ENCODE measurements around the gene PSMA3. TPM values are rescaled to one million over a fixed set of nuclear protein-coding genes. Genes with fewer than 3 reads are reported as not detected.

Gene PSMA3
- total RNA-seq, 1 experiment from 2014 or later = 260 TPM

DNA sequence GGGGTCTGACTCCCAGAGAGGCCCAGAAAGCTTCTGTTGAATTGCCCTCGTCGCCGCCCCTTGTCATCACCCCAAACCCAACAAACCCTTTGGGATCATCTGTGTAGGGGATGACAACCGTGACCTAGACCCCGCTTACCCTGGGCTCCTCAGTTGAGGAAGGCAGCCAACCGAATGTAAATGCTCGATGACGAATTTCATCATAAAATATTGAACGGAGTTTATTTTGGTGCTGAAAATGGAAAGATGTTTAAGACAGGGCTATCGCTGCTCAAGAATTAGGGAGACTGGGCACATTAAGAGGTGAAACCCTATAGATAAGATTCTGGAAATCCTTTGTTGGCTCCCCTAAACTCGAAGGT, 44.2 kb upstream of the PSMA3 start:
- DNase-seq = no peak
- Mint-ChIP-seq H3K27me3 (ENCODE audit: unreplicated experiment) (peaks cover 15% of the 10 kb centered on the region), H3K4me3 (ENCODE audit: low read depth, unreplicated experiment) (peak overlapping the region; percentile 92), H3K4me1 (ENCODE audit: low read depth, unreplicated experiment) (no peaks in the 10 kb centered on the region), H3K36me3 (ENCODE audit: insufficient read depth, unreplicated experiment) (peaks cover 17% of the 10 kb centered on the region), H3K27ac (ENCODE audit: unreplicated experiment) (peak overlapping the region; percentile 85), H3K9me3 (ENCODE audit: low read depth, unreplicated experiment) (no peaks in the 10 kb centered on the region)
- BruUV-seq (replicated peaks) = no TSS peak
- CTCF ChIA-PET = no interaction called here
- no peak for TF ChIP-seq CTCF (IDR thresholded peaks at IDR 0.05; ENCODE audit: unreplicated experiment)
- intact Hi-C loops (cut with micrococcal nuclease; ENCODE audit: unreplicated experiment) = no loop called here

DNA sequence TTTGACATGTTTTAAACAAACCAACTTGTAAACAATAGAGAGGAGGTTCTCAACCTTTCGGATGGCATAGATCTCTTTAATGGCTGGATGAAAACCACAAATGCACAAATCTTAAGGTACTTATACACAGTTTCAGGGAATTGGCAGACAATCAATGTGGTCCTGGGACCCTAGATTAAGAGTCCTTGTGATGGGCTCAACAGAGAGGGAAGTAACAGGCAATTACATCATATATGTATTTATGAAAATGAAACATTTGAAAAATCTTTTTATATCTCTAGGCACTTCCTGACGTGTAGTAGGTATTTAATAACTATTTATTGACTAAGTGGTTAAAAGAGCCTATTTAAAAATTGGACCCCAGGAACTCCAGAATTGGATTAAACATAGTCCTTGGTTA, 43.8 kb upstream of the PSMA3 start:
- no peak for DNase-seq
- BruUV-seq (replicated peaks) = TSS peak; percentile 82
- no peaks in the 10 kb centered on the region for H3K4me1 Mint-ChIP-seq (ENCODE audit: low read depth, unreplicated experiment)
- peak overlapping the region; percentile 85 for H3K27ac Mint-ChIP-seq (ENCODE audit: unreplicated experiment)
- peaks cover 15% of the 10 kb centered on the region for H3K27me3 Mint-ChIP-seq (ENCODE audit: unreplicated experiment)
- H3K9me3 Mint-ChIP-seq (ENCODE audit: low read depth, unreplicated experiment) = no peaks in the 10 kb centered on the region
- peak overlapping the region; percentile 92 for H3K4me3 Mint-ChIP-seq (ENCODE audit: low read depth, unreplicated experiment)
- no peak for TF ChIP-seq CTCF (IDR thresholded peaks at IDR 0.05; ENCODE audit: unreplicated experiment)
- H3K36me3 Mint-ChIP-seq (ENCODE audit: insufficient read depth, unreplicated experiment) = peaks cover 17% of the 10 kb centered on the region
- CTCF ChIA-PET = no interaction called here
- intact Hi-C loops (cut with micrococcal nuclease; ENCODE audit: unreplicated experiment) = no loop called here

DNA sequence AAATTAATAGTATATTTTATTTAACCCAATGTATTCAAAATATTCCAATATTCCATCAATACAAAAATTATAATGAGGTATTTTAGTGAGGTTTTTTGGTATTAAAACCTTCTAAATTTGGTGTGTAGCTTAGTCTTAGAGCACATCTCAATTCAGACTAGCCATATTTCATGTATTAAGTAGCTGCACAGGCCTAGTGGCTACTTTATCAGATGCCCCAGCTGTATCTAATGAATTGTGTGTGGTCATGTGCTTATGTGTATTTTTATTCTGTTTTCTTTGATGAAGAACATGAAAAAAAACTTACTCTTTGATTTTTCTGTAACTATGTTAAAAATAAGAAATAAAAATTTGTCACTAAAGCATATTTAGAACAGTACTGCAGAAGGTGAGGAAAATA, 31.5 kb upstream of the PSMA3 start:
- no peak overlapping the region for H3K27ac Mint-ChIP-seq (ENCODE audit: unreplicated experiment)
- no peak for DNase-seq
- H3K4me1 Mint-ChIP-seq (ENCODE audit: low read depth, unreplicated experiment) = no peaks in the 10 kb centered on the region
- BruUV-seq (replicated peaks) = no TSS peak
- H3K9me3 Mint-ChIP-seq (ENCODE audit: low read depth, unreplicated experiment) = no peaks in the 10 kb centered on the region
- CTCF ChIA-PET = no interaction called here
- H3K27me3 Mint-ChIP-seq (ENCODE audit: unreplicated experiment) = no peaks in the 10 kb centered on the region
- peaks cover 21% of the 10 kb centered on the region for H3K36me3 Mint-ChIP-seq (ENCODE audit: insufficient read depth, unreplicated experiment)
- H3K4me3 Mint-ChIP-seq (ENCODE audit: low read depth, unreplicated experiment) = no peak overlapping the region
- intact Hi-C loops (cut with micrococcal nuclease; ENCODE audit: unreplicated experiment) = no loop called here
- TF ChIP-seq CTCF (IDR thresholded peaks at IDR 0.05; ENCODE audit: unreplicated experiment) = no peak

GRCh38 chr14:58215191-58215914, 29.3 kb upstream of the PSMA3 start:
- CTCF ChIA-PET = no interaction called here
- DNase-seq = no peak

More at GRCh38 chr14:58215191-58215914, 29.3 kb upstream of the PSMA3 start:
- intact Hi-C loops (cut with micrococcal nuclease; ENCODE audit: unreplicated experiment) = no loop called here
- TF ChIP-seq CTCF (IDR thresholded peaks at IDR 0.05; ENCODE audit: unreplicated experiment) = no peak
- Mint-ChIP-seq H3K36me3 (ENCODE audit: insufficient read depth, unreplicated experiment) (peaks cover 16% of the 10 kb centered on the region), H3K4me1 (ENCODE audit: low read depth, unreplicated experiment) (no peaks in the 10 kb centered on the region), H3K27ac (ENCODE audit: unreplicated experiment) (no peak overlapping the region), H3K27me3 (ENCODE audit: unreplicated experiment) (no peaks in the 10 kb centered on the region), H3K4me3 (ENCODE audit: low read depth, unreplicated experiment) (no peak overlapping the region), H3K9me3 (ENCODE audit: low read depth, unreplicated experiment) (no peaks in the 10 kb centered on the region)
- BruUV-seq (replicated peaks) = no TSS peak

Data from Calu3 (cell line).